Suppressor macrophage treated with lipopolysaccharide for 4 hours (primary cell): Measurements from ENCODE around the gene CENPP.

ENCODE experiments used
- DNase-seq: peaks from one replicate; pipeline ENCODE4 v3.0.0-alpha.2; 2020

CENPP gene

GRCh38 chr9:92384375-92384774, 58.6 kb downstream of the CENPP start:
- DNase-seq = no peak

GRCh38 chr9:92385001-92385400, 59.2 kb downstream of the CENPP start:
- no peak for DNase-seq

GRCh38 chr9:92385477-92385876, 59.7 kb downstream of the CENPP start:
- no peak for DNase-seq

GRCh38 chr9:92385953-92386352, 60.2 kb downstream of the CENPP start:
- DNase-seq = no peak

GRCh38 chr9:92392690-92393089, 66.9 kb downstream of the CENPP start:
- DNase-seq = peak; percentile 28

GRCh38 chr9:92393686-92394085, 67.9 kb downstream of the CENPP start:
- no peak for DNase-seq

GRCh38 chr9:92395617-92396016, 69.9 kb downstream of the CENPP start:
- DNase-seq = no peak

GRCh38 chr9:92397853-92398252, 72.1 kb downstream of the CENPP start:
- DNase-seq = no peak

- DNase-seq = no peak
These were observed 76.6 kb downstream of the CENPP start for GRCh38 chr9:92402360-92402759.

- DNase-seq = no peak
These were observed 77.3 kb downstream of the CENPP start for GRCh38 chr9:92402826-92403745.

GRCh38 chr9:92404042-92404836, 78.5 kb downstream of the CENPP start, which contains the start of gene OGN:
OGN (minus strand) TSS chr9:92404578; CDS start chr9:92403407, 1,171 bp downstream.
- no peak for DNase-seq

GRCh38 chr9:92405818-92406217, 80.1 kb downstream of the CENPP start:
- no peak for DNase-seq

- peak; percentile 90 for DNase-seq
These were observed 80.7 kb downstream of the CENPP start for GRCh38 chr9:92406477-92406876.

GRCh38 chr9:92407818-92408217, 82.1 kb downstream of the CENPP start:
- no peak for DNase-seq

- no peak for DNase-seq
These were observed 83.2 kb downstream of the CENPP start for GRCh38 chr9:92408747-92409478.

- DNase-seq = peak; percentile 30
These were observed 85.4 kb downstream of the CENPP start for GRCh38 chr9:92411157-92411556.

- DNase-seq = peak; percentile 21
These were observed 88.8 kb downstream of the CENPP start for GRCh38 chr9:92414566-92414965.

- DNase-seq = peak; percentile 34
These were observed 97.0 kb downstream of the CENPP start for GRCh38 chr9:92422611-92423338.

GRCh38 chr9:92423612-92424011, 97.9 kb downstream of the CENPP start:
- no peak for DNase-seq

GRCh38 chr9:92424340-92424739, 98.6 kb downstream of the CENPP start, which contains the start of gene OMD:
OMD (minus strand) TSS chr9:92424471; CDS start chr9:92417558, 6,913 bp downstream.
- DNase-seq = peak; percentile 9

GRCh38 chr9:92425474-92425873, 99.7 kb downstream of the CENPP start:
- no peak for DNase-seq

- no peak for DNase-seq
These were observed 100.9 kb downstream of the CENPP start for GRCh38 chr9:92426501-92427145.
